RWPE2 (cell line): ENCODE results near the gene FNIP2.
"Not testable (repeated sequence)": the region's sequence is repeated elsewhere in the genome, so short reads cannot be mapped to it uniquely, and the experiment has no call there.

ENCODE experiments used
- ATAC-seq: fragments of 200-7000 bp; cut with Tn5 transposase; 3 replicates; pipeline ENCODE4 v1.9.1; 2021; ENCODE audit warnings: low read depth
- DNase-seq: peaks from one replicate; pipeline ENCODE4 v3.0.0-alpha.2; 2020; ENCODE audit warnings: low spot score
- H3K27ac ChIP-seq: fragments of 450-650 bp; 2 replicates; pipeline ENCODE4 v1.5.1; 2017; ENCODE audit warnings: mild to moderate bottlenecking; ENCODE audit not compliant: poor library complexity, severe bottlenecking
- H3K27me3 ChIP-seq: fragments of 250-450 bp; sonication (Bioruptor Pico); 2 replicates; pipeline ENCODE4 v1.5.1; 2021; ENCODE audit warnings: mild to moderate bottlenecking, moderate library complexity; ENCODE audit not compliant: insufficient read depth, poor library complexity, severe bottlenecking
- H3K36me3 ChIP-seq: fragments of 250-450 bp; sonication (Bioruptor Pico); 2 replicates; pipeline ENCODE4 v1.5.1; 2020; ENCODE audit warnings: low read depth, mild to moderate bottlenecking, moderate library complexity
- H3K4me1 ChIP-seq: fragments of 250-450 bp; sonication (Bioruptor Pico); 2 replicates; pipeline ENCODE4 v1.5.1; 2021; ENCODE audit warnings: mild to moderate bottlenecking, moderate library complexity; ENCODE audit not compliant: insufficient read depth, poor library complexity, severe bottlenecking
- H3K4me3 ChIP-seq: fragments of 250-450 bp; sonication (Bioruptor Pico); 2 replicates; pipeline ENCODE4 v1.5.1; 2021; ENCODE audit warnings: mild to moderate bottlenecking, moderate library complexity; ENCODE audit not compliant: severe bottlenecking
- H3K9me3 ChIP-seq: fragments of 250-450 bp; sonication (Bioruptor Pico); 2 replicates; pipeline ENCODE4 v1.5.1; 2021; ENCODE audit warnings: mild to moderate bottlenecking, moderate library complexity; ENCODE audit not compliant: severe bottlenecking
- TF ChIP-seq, protein P1 (sequence below): fragments of 450-650 bp; IDR thresholded peaks from one replicate; pipeline ENCODE4 v1.5.1; 2017; ENCODE audit warnings: mild to moderate bottlenecking, moderate library complexity; ENCODE audit not compliant: poor library complexity, severe bottlenecking

The FNIP2 gene

DNA sequence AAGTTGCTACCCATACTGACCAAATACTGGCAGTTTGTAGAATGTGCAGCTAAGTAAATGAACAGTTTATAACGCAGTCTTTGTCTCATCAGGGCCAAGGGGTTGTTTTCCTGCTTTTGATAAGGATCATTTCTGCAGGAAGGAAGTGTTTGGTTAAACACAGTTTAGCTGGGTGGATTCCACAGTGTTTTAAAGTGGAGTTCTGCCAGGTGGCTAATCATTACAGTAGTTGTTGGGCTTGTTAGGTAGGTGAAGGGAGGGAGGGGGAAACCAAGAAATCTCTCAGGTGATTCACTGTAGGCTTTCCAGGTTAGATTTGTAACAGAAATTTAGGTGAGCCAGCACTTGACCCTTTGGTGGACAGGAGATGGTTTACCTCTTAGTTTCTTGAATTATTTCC lies 58.1 kb downstream of the FNIP2 start:
- Histone ChIP-seq H3K36me3 (peaks cover 6% of the 10 kb centered on the region; the same call in 1 of the 2 replicates), H3K27ac (no peak overlapping the region), H3K9me3 (no peaks in the 10 kb centered on the region), H3K4me3 (no peak overlapping the region), H3K27me3 (no peaks in the 10 kb centered on the region), H3K4me1 (peaks cover 3% of the 10 kb centered on the region)
- DNase-seq (no peak), ATAC-seq (peak; percentile 48; the same call in 2 of the 3 replicates)
- TF ChIP-seq, protein P1, sequence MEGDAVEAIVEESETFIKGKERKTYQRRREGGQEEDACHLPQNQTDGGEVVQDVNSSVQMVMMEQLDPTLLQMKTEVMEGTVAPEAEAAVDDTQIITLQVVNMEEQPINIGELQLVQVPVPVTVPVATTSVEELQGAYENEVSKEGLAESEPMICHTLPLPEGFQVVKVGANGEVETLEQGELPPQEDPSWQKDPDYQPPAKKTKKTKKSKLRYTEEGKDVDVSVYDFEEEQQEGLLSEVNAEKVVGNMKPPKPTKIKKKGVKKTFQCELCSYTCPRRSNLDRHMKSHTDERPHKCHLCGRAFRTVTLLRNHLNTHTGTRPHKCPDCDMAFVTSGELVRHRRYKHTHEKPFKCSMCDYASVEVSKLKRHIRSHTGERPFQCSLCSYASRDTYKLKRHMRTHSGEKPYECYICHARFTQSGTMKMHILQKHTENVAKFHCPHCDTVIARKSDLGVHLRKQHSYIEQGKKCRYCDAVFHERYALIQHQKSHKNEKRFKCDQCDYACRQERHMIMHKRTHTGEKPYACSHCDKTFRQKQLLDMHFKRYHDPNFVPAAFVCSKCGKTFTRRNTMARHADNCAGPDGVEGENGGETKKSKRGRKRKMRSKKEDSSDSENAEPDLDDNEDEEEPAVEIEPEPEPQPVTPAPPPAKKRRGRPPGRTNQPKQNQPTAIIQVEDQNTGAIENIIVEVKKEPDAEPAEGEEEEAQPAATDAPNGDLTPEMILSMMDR, result no peak

DNA sequence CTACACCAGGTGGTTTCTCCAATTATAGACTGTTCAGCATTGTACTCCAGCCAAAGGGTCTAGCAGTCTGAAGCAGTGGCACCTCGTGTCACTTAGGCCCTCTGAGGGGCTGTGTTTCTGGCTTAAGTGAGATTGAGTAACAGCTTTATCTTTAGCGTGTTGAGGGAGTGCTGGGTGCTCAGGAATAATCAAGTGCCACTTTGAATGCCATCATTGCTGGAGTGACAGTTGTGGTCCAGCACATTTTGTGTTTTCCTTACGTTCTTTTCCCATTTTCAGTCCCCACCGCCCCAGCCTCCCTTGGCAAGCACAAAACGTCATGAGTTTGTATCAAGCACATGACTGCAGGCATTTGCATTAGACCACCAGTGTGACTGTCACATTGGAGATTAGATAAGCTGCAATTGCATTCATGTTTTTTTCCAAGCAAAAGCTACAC lies 58.7 kb downstream of the FNIP2 start:
- Histone ChIP-seq H3K27me3 (no peaks in the 10 kb centered on the region), H3K27ac (no peak overlapping the region), H3K4me1 (peaks cover 3% of the 10 kb centered on the region), H3K9me3 (no peaks in the 10 kb centered on the region), H3K4me3 (no peak overlapping the region), H3K36me3 (peaks cover 13% of the 10 kb centered on the region; the same call in 1 of the 2 replicates)
- ATAC-seq, result no peak
- DNase-seq, result no peak
- TF ChIP-seq, protein P1, result no peak

DNA sequence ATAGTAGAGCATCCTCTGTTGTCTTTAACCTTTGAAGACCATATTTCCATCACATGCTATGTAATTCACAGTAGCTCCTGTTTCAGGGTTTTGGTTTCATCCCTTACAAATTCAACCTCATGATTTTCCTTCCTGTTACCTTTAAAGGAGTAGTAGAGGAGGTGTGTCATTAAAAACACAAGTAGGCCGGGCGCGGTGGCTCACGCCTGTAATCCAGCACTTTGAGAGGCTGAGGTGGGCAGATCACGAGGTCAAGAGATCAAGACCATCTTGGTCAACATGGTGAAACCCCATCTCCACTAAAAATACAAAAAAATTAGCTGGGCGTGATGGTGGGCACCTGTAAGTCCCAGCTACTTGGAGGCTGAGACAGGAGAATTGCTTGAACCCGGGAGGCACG lies 59.3 kb downstream of the FNIP2 start:
- H3K36me3 ChIP-seq, result peaks cover 13% of the 10 kb centered on the region; the same call in 1 of the 2 replicates
- H3K9me3 ChIP-seq, ATAC-seq, H3K27me3 ChIP-seq, DNase-seq, H3K4me1 ChIP-seq, H3K27ac ChIP-seq, H3K4me3 ChIP-seq: not testable (repeated sequence)

DNA sequence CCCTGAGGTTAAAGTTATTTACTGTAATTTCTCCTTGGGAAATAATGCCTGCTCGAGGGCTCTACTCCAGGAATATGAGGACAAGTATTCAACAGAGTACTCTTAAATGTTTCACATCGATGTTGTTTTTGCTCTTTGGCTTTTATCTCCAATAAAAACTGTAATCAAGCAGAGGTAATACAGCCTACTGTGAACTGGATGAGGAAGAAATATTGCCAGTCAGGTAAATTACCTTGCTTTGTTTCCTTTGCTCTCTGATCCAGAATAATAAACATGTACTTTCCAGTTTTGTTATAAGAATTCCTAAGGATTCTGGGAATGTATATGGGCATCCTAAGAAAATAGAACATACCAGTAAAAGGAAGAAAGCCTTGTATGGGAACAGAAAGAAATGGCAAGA lies 60.4 kb downstream of the FNIP2 start:
- no peak overlapping the region for H3K4me3 ChIP-seq
- no peaks in the 10 kb centered on the region for H3K9me3 ChIP-seq
- H3K27ac ChIP-seq, result no peak overlapping the region
- no peak for ATAC-seq
- H3K4me1 ChIP-seq, result peaks cover 10% of the 10 kb centered on the region
- TF ChIP-seq, protein P1, result no peak
- H3K27me3 ChIP-seq, result no peaks in the 10 kb centered on the region
- no peak for DNase-seq
- peaks cover 13% of the 10 kb centered on the region; the same call in 1 of the 2 replicates for H3K36me3 ChIP-seq

DNA sequence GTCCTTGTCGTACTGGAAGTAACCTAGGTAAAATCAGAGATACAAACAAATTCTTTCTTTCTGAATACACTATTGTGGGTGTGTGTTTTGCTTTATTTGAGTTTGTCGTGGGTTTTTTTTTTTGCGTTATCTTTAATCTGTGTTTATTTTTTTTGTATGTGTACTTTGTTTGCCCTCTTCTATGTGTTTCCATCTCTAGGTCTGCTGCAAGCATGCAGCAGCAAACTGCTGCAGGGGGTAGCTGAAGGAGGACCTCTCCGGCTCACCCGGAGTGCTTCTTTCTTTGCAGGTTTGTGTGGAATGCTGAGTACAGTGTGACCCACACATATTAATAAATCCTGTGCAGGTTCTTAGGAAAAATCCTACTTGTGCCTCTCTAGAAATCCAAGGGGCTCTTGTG lies 64.8 kb downstream of the FNIP2 start:
- no peaks in the 10 kb centered on the region for H3K27me3 ChIP-seq
- H3K4me3 ChIP-seq, result no peak overlapping the region
- no peak for ATAC-seq
- TF ChIP-seq, protein P1, result no peak
- H3K9me3 ChIP-seq, result no peaks in the 10 kb centered on the region
- no peak for DNase-seq
- peak overlapping the region; percentile 44 for H3K27ac ChIP-seq
- peaks cover 13% of the 10 kb centered on the region; the same call in 1 of the 2 replicates for H3K36me3 ChIP-seq
- peaks cover 15% of the 10 kb centered on the region for H3K4me1 ChIP-seq
